Measurements from ENCODE around the gene TMF1.

The TMF1 gene

DNA sequence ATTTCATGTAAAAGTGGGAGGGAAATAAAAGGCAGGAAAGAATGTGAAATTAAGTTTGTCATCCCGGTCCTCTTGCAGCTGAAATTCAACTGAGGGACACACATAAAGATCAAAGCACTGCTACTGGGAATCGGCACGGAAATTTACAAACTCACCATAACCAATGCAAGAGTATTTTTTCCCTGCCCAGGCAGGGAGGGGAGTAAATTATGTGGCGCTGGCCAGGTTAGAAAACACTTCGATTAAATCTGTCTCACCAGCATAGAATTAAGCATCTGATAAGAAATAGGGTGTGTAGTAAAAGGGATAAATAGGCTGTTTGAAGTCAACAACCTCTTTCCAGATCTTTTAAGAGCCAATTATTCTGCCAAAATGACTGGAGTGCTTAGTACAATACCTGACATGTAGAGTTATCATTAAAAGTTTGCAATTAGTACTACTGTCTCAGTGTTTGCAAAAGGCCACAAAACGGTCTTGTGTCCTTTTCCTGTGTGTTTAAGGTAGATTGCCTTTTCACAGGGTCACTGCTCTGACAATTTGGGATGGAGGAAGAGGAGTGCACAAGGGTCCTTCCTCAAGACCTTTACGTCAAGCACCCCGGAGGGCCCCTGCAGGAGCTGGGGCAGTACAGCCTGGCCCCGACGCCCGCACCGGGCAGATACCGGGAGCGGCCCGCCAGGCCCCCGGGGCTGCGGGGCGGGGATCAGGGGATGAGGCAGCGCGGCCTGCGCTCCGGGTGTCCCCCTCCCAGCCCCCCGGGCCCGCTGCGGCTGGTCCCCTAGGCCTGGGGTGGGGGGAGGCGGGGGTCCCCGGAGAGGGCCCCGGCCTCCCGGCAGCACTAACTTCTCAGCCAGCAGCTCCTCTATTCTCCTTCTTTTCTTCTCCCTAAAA is 27.4 kb upstream of the TMF1 start:
- peak in 1 of 3 donors; percentile 52 for DNase-seq

DNA sequence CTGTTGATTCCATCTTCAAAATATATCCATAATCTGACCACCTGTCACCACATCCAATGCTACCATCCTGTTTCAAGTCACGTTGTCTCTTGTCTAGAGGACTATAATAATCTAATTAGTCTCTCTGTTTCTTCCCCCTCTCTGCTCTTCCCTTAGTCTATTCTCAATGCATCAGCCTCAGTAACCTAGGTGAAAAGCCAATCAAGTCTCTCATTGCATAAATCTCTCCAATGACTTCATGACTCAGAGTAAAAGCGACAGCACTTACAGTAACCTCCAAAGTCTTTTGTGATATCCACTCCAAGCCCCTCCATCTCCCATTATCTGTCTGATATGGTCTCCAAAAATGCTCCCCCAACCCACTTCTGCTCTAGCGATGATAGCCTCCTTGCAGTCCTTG is 20.8 kb upstream of the TMF1 start:
- DNase-seq: no peak

DNA sequence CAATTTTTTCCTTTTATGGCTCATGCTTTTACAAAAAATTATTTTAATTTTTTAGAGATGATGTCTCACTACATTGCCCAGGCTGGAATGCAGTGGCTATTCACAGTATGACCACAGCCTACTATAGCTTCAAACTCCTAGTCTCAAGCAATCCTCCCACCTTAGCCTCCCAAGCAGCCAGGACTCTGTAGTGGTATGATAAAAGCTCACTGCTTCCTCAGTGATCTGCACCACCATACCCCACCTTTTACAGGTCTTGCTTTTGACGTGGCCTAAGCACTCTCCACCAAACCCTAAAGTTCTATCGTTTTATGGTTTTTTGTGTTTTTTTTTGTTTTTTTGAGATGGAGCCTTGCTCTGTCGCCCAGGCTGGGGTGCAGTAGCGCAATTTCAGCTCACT is 14.0 kb upstream of the TMF1 start:
- DNase-seq: no peak

DNA sequence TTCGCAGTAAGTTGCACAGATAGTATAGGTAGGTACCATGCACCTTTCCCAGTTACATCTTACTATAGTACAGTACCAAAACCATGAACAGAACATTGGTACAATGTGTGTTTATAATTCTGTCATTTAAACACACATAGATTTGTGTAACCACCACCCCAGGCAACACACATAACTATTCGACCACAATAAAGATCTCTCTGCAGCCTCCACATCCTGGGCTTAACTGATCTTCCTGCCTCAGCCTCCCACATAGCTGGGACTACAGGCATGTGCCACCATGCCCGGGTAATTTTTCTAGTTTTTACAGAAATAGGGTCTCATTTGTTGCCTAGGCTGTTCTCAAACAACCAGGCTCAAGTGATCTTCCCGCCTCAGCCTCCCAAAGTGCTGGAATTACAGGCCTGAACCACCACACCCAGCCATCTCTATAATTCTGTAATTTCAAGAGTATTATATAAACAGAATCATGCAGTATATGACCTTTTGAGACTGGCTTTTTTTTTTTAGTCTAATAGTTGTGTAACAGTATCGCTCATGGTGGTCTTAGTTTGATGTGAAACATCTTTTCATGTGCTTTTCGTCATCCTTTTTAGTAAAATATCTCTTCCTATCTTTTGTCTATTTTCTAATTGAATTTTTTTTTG is 13.3 kb upstream of the TMF1 start:
- DNase-seq: no peak

DNA sequence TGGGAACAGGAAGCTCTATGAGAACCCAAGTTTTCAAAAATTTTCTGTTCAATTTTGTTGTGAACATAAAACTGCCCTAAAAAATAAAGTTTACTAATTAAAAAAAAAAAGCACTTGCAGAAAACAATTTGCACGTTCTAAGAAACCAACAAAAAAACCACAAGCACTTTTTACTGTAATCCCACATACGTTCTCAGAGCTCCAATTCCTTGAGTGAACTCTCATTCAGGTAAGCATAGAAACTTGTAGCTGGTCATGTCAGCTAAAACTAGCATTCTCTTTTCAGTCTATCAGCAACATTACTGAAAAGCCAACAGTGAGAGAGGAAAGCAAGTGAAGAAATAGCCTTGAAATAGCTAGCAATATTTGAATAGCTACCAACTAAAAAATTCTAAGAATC is 11.5 kb upstream of the TMF1 start:
- no peak for DNase-seq

DNA sequence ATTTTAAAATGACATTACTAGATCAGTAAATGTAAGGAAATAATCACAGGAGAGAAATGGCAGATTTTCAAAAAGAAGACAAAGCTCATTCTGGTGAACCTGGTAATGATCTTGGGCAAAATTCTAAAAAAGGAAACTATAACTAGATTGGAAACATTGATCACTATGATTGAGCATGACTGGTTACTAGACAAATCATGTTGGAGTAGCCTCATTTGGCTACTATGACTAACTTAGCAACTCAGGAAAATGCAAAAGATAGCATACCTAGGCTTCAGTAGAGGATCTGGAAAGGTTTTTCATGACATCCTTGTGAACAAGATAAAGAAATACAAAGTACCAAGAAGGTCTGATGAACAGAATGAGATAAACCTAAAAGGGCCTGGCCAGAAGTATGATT is 7.6 kb upstream of the TMF1 start:
- DNase-seq: no peak

DNA sequence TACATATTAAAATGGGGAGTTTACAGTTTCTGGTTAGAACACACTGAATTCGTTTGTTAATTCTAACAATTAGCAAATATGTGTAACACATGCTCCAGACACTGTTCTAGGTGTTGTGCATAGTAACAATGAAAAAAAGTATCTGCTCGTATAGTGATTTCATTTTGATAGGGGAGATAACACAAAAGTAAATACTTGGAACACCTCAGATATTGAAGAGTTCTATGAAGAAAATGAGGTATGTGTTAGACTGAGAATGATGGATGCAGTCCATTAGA is 6.8 kb upstream of the TMF1 start:
- no peak for DNase-seq

DNA sequence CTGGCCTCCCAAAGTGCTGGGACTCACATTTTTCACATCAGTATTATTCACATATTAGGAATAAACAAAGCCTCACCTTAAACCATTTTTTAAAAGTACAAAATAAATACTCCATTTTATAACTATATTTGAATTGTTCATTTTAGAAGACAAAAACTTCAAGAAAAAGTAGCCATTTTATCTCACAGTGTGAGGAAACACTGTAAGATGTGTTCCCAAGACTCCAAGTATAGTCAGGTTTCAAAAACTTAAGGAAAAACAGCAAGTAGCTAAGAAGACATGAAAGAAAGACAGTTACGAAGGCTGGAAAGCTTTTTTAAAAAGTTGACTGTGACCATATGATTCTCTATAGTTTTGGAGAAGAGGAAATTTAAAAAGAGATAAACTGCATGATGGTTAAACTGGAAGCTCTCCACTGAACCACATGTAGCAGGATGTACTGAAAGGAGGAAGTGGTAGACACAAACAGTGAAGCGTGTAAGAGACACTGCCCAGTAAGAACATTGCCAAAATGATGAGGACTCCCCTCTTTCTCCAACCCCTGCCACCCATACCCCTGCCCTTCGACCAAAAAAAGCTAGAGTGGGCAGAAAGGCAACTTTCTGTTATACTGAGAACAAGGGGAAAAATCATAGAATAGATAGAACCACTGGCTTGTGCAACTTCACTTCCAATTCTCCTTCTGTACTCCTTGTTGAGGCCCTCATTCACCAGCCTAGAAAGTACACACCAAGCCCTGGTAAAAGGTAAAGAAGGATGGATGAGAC is 6.2 kb upstream of the TMF1 start:
- peak in 1 of 3 donors; percentile 30 for DNase-seq

DNA sequence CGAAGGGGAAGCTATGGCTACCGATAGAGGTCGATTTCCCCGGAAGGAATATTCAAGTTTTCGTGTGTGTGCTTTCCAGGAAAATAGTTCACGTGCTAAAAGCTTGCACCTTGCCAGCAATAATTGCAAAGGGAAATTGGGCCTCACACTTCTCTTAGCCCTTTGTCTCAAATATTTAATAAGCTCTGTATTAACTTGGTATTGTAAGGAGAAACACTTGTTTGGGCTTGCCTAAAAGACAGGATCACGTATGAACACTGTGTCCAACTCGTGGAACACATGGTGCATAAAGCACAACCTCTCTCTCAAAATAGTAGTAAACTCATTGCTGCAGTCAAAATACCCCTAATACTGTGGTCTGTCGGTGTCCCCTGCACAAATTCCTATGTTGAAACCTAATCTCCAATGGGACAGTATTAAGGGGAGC is 352 bp upstream of the TMF1 start:
- no peak for DNase-seq

DNA sequence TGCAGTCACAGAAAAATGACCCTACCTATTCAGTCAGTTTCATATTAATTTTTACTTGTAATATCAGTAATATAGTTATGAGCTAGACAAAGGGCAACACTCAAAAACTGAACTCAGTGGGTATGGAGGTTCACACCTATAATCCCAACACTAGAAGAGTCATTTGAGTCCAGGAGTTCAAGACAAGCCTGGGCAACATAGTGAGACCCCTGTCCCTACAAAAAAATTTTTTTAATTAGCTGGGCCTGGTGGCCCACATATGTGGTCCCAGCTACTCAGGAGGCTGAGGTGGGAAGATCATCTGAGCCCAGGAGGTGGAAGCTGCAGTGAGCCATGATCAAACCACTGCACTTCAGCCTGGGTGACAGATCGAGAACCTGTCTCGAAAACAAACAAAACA is 3.1 kb downstream of the TMF1 start:
- no peak for DNase-seq

DNA sequence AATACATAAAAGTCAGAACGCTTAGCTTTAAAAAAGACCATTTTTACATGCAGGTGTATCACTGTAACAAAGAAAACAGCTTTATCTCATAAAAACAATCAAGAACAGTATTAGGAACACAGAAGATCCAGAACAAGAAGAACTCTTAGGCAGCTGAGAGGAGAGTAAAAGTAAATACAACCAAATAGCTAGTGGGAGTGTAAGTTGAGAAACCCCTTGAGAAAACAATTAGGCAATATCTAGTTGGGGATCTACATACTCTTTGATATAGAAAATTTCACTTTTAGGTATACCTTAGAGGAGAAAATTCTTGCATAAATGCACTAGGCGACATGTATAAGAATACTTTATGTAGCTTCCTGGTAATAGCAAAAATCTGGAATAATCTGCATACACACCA is 7.5 kb downstream of the TMF1 start:
- no peak for DNase-seq

DNA sequence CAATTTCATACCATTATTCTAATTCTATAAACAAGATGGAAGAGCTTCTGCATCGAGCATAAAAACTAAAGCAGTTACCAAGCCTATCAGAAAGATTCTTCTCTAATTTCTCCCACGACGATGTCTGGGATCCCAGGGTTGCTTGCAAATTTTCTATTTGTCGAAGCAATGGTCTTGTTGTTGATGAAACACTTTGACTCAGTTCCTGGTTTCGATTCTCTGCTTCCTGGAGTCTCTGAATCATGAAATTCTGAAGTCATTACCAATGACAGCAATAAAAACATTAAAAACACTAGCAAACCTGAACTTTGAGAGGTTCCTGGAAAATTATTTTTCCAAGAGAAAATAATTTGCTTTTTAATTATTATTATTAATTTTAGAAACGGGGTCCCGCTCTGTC is 18.7 kb downstream of the TMF1 start:
- DNase-seq: peak; percentile 85 to 97 (median 95)

DNA sequence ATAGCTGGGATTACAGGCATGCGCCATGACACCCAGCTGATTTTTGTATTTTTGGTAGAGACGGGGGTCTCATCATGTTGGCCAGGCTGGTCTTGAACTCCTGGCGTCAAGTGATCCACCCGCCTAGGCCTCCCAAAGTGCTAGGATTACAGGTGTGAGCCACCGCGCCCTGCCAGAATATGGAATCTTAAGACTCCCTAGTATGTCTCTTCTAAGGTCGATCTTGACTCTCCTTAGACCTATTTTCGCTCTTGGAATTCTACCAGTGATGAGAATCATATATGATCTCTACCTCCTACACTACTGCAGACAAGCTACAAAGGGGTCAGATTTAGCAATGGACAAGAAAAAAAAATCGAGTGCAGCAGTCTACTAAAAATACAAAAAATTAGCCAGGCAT is 19.4 kb downstream of the TMF1 start:
- DNase-seq: no peak

DNA sequence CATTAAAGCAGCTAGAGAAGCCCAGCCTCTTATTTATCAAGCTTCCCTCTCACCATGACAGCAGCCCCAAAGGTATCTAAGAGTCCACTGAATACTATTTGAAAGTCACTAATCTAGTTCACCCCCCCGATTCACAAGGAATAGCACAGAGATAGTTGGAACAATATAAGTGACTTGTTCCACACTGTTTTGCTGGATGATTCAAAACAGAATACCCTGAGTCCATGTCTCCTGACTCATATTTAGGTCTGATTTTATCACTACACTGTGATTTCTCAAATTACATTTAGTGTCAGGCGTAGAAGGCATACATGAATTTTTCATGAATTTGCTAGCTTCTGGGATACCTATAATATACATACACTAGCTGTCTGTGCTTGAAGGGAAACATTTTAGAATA is 20.0 kb downstream of the TMF1 start:
- DNase-seq: peak in 1 of 3 donors; percentile 24

DNA sequence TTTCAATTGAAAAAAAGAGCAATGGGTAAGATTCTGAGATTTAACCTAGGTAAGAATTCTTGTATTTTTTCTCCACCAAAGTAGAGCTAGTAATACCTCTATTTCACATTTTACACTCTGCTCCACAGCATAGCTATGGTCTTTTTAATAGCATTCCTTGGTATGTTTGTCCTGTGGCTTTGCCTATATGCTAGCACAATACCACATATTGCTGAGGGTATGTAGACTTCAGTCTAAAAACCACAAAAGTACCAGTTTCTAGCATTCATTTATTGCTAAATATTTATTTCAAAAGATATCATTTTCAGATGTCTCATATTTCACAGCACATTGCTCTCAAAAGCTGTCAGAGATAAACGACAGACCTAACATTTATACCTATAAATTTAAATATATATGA is 20.5 kb downstream of the TMF1 start:
- DNase-seq: no peak

DNA sequence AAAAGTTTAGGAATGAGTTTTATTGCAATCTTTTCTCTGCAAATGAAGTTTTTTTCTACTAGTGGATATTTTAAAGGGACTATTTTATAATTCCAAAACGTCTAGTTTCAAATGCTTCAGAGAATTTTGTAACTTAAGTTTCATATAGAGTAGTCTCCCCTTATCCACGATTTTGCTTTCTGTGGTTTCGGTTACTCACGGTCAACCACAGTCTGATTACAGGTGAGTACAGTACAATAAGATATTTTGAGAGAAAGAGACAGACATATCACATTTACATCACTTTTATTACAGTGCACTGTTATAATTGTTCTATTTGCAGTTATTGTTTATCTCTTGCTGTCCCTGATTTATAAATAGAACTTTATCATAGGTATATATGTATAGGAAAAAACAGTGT is 31.3 kb downstream of the TMF1 start:
- DNase-seq: no peak

DNA sequence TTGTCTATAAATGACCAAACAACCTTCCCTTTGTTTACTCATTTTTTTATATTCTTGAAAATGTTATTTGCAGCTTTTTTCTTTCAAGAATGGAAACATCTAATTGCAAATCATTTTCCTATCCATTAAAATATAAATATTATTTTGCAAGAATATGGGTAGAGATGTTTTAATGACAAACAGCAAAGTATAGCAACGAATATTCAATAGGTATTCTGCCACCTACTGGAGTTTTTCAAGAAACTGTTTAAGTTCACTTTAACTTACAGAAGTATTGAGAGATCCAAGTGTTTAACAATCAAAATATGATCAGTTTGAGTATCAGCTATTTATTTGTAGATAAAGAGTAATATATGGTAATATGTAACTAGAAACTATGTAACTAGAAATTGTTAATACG is 31.7 kb downstream of the TMF1 start:
- peak in 2 of 3 donors; percentile 26 to 44 for DNase-seq

DNA sequence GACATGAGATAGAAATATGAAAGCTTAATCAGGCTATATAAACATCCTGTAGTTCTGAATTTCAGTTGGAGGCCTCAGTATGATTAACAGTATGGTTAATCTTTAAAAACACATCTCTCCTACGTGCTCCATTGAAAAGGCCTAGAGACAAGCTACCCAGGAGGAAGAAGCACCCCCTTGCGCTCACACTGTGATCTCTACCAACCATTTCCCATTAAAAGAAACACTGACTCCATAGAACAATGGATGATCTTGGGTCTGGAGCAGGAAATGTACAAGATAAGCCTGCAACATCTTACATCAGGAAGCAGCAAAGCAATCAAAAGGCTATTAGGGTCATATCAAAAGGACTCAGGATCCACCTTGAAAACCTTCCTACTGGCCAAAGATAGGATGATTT is 35.2 kb downstream of the TMF1 start:
- no peak for DNase-seq

DNA sequence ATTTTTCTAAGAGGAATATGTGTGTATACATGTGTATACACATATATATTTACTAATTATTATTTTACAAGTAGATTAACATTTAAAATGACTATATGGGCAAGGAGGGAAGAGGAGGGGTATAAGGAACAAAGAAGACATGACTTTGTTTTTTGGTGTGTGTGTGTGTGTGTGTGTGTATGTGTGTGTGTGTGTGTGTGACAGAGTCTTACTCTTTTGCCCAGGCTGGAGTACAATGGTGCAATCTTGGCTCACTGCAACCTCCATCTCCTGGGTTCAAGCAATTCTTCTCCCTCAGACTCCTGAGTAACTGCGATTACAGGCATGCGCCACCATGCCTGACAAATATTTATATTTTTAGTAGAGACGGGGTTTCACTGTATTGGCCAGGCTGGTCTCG is 36.0 kb downstream of the TMF1 start:
- no peak for DNase-seq

DNA sequence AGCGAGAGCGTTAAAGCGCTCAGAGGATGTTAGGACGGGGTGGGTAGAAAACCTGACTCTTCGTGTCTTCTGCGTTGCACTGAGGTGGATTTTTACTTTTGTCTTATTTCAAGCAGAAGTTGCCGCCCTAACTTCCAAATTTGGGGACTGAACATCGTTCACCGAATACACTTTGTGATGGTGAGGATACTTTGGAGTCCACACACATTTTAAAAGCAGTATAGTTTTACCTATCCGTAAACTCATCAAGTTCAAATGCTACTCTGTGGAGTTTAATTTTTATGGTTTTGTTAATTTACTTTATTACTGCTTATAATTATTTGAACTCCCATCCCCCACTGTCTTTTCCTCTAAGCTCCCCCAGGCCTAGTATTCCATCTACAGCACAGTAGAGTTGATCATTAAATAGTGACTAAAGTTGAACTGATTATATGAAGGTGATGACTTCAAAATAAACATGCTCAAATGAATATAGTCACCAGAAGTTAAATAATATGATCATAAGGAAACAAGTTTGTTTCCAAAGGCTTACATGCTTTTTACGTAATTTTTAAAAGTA is 38.0 kb downstream of the TMF1 start:
- no peak for DNase-seq

DNA sequence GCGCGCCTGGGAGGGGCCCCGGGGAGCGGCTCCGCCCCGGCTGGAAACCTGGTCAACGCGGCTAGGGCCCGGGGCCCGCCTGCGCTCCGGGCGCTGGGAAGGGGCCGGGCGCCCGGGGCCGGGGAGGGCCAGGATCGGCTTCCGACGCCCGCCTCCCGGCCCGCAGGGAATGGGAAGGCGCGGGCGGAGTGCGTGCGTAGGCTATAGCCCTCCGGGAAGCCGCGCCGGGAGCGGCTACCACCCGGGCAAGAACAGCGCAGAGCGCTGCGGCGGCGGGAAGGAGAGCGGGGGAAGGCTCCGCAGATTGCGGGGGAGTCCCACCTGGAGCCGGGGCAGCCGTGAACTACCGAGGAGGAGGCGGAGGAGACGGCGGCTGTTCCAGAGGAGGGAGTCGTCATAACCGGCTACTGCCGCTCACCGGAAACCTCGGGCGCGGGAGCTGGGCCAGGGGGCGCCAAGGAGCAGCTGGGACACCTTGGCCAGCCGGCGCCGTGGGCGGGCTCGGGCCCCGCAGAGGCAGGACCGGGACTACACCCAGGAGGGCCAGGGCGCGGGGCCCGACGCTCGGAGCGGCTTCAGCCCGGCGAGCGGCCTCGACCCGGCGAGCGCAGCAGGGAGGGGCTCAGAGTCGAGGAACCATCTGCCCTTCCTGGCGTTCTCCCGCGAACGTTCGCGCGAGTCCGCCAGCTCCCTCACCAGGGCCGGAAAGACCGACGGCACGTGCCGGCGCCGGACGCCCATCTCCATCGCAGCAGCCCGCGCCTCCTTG is 38.7 kb downstream of the TMF1 start, which contains the start of gene EOGT:
Gene EOGT (minus strand): TSS at position 432 of the 769 bp plus-strand sequence. CDS start 3,838 bp downstream, outside the sequence.
- peak; percentile 85 to 94 (median 88) for DNase-seq

DNA sequence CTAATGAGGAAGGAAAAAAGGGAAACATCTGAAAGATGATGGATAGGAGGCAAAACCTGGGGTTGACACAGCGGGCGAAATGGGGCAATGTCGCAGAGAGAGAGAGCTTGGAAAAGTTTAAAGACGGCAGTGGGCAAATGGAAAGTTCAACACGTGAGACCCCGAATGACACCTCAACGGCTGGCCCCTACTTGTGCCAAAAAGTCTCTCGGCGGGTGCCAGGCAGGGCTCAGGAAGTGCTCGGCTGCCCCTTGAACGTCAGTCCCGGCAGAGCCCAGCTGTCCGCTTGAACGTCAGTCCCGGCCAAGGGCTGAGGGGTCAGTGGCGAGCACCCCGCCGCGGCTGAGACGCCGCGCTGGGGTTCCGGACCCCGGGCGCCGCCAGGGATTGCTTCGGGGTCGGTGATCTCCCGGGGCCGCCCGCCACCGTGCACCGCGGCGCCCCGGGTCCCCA is 39.3 kb downstream of the TMF1 start:
- DNase-seq: peak in 1 of 3 donors; percentile 60
